Measurements from ENCODE around the gene KCNC2.
"Not testable (repeated sequence)": the region's sequence is repeated elsewhere in the genome, so short reads cannot be mapped to it uniquely, and the experiment has no call there.

KCNC2 gene

DNA sequence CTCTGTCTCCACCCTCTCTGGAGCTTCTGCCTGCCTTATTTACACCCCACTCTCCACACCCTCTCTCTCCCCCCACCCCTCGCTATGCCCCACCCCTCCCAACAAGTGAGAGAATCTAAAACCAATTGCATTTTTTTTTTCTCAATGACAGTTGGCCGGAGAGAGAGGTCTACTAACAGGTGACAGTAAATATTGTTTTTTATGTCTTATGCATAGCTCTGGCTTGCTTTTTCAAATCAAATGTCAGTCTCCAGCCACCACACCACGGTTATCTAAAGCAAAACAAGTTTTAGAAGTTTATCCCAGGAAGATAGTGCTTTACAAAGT, at the start of gene KCNC2:
Gene KCNC2 (minus strand): TSS at position 28 of the 327 bp plus-strand sequence.
- no peak for DNase-seq (ENCODE audit: low read depth)

DNA sequence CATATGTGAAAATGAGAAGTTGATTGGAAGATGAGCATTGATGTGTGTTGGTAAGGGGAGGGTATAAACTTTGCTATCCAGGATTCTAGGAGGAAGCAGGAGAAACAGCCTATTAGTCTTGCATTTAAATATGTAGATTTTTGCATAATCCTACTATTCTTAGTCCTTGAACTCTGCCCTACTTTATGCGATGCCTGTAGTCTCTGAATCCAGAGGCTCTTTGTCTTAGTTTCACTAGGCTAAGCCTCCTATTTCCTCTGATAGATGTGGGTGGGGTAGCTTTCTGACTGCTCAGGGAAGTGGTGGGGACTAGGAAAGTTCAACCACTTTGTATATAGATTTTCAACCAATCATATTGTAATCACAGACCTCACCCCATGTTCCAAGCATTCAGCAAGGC, 49.5 kb upstream of the KCNC2 start:
- no peak for DNase-seq (ENCODE audit: low read depth)

DNA sequence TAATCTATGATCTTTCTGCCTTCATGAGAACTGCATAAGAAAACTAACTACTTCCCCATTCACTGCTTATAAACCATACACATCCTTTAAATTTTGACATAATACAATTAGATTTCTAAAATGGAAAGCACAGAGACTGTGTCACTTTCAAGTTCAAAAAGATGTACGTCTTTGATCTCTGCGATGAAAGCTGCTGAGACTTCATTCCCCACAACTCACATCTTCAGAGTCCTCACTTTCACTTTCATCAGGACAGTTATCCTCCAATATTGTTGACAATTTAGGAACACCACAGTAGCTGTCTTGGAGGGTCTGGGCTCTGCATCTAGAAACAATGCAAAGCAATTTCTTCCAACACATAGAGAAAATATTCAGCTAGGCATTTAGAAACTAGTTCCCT, 47.9 kb upstream of the KCNC2 start:
- no peak for DNase-seq (ENCODE audit: low read depth)

DNA sequence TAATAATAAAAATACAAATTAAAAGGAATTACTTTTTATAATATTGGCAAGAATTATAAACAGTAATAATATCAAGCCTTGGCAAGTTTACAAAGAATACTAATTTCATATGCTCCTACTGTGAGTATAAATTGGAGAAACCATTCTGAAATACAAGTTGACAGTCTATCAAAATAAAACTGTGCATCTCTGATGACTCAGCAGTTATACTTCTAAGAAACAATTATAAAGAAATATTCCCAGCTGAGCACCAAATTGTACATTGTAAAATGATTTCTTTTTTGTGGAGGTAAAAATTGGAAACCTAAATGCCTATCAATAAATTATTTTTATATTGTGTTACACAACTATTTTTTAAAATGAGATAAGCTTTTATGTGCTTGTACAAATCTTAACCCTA, 35.5 kb upstream of the KCNC2 start:
- DNase-seq (ENCODE audit: low read depth) = no peak

DNA sequence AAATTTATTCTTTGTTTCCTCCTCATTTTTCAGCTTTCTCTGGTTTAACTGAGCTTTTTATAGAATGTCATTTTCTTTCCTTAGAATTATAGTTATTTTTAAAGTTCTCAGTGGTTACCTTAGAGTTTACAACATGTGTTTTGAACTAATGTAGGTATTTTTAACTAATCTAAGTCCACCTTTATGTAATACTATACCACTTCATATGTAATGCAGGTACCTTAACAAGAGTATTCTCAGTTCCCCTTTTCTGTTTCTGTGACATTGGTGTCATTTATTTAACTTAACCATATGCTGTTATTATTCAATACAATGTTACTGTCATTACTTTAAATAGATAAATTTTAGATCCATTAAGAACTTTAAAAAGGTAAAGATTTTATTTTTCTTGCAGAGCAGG, 30.3 kb upstream of the KCNC2 start:
- no peak for DNase-seq (ENCODE audit: low read depth)

DNA sequence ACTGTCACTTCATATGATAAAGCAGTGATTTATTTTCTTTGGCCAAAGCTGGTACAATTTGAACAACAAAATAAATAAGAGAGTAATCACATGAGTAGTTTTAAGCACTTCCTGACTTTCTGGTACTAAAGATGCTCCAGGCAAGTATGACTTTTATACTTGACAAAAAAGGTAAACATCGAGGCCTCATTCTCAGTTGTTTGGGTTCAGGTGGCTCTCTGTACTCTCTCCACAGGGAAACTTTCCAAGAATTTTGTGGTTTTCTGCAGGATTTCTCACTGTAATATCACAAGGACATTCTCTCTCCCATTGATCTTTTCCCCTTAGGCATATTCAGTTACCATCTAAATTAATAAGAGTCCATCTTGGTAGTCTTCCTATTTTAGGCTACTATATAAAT, 26.6 kb upstream of the KCNC2 start:
- no peak for DNase-seq (ENCODE audit: low read depth)

DNA sequence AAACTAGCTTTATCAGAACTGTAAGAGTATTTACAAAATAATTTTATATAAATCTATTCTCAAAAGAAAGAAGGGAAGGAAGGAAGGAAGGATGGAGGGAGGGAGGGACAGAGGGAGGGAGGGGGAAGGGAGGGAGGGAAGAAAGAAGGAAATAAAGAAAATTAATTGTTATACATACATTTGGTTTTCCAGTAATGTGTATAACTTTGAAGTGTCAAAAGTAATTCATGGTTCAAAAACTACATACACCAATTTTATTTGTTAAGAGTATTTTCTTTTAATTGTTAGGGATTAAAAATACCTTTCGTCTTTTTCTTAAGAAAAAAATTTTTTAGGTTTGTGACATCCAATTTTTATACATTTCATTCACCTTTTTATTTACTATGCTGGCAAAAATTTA, 17.5 kb upstream of the KCNC2 start:
- no peak for DNase-seq (ENCODE audit: low read depth)

DNA sequence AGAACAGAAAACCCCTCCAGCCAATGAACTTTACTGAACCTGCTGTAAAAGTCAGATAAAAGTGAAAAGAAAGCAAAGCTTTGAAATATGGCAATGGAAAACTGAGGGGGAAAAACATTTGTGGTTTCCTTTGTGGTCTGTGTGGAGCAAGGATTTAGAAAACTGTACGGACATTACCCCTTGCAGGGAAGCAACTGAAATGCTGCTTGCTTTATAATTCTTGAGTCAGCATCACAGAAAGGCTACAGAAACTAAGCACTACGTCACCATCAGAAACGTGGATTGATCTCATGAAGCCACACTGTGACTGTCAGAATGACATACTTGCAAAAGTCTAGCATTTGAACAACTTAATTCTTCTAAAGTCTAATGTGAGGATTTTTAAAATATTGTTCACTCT, 2.4 kb upstream of the KCNC2 start:
- DNase-seq (ENCODE audit: low read depth) = no peak

DNA sequence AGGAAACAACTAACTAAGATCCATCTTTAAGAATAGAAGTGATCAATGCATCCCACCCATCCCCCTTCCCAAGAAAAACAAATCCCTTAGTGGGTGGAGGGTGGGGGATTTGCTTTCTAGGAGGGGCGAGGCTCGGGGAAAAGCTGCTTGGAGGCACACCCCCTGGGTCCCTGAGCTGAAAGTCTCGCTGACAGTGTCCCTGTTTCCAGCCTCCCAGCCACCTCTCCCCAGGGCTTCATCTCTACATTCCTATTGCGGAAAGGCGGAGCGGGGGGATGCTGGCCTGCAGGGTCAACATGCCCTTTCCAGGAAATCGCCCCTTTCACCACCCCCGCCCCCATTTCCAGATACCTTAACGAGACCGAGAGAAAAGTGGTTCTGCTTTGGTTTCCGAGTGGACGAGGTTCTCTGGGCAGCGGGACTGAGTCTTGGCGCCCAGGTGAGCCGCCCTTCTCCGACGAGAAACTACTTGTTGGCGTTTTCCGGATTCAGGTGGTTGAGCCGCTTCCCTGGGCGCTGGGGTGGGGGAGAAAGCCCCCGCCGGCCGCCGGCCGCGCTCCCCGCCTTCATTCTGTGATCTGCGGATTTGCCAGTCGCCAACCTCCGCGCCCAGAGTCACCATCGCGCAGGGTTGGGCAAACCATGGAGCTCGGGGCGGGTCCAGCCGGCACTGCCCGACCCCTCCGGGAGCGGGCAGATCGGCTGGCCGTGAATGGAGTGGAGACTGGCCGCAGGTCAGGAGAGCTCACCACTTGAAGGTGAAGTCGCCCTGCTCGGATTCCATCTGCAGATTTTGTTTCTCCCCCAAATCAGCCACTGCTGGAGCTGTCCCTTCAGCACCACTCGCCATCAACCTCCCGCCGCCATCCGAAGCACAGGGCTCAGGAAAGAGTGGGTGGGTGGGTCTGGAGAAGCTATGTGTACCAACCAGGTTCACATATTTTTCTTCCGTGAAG, 505 bp downstream of the KCNC2 start:
- DNase-seq (ENCODE audit: low read depth) = no peak

DNA sequence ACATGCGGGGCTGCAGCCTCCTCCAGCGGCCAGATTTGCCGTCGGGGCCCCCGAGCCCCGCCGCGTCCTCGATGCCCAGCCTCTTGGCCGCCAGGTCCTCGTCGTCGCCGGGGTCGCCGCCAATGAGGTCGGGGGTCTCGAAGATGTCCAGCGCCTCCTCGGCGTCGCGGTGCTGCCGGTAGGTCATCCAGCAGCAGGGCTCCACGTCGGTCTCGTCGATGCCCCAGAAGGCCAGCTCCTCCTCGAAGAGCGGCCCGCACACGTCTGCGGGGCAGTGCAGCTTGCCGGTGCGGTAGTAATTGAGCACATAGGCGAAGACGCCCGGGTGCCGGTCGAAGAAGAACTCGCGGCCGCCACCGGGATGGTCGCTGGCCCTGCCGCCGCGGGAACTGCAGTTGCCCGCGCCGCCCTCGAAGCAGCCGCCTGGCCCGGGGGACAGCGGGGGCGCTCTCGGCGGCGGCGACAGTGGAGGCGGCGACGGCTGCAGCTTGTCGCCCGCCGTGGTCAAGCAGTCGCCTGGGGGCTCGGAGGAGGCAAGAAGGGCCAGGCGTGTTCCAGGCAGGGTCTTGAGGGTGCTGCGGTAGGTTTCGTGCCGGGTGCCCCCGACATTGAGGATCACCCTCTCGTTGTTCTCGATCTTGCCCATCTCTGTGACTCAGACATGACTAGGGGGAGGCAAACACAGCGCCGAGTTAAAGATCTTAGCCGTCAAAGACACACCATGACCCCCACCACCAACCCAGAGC, 2.1 kb downstream of the KCNC2 start:
- DNase-seq (ENCODE audit: low read depth) = no peak

DNA sequence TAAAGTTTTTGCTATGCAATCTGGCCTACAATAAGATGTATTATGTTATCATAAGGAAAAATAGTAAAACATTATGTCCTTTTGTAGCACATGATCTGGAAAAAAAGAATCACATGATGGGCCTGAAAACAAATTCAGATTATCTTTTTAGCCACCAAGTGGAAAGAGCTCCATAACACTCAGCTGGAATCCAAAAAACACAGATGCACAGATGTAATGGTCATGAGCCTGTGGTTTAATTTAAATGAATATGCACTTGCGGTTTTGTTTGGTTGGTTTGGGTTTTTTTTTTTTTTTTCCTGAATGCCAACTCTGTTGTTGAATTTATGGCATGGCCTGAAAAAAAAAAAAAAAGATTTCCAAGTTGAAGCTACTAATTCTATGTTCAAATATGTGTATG, 4.1 kb downstream of the KCNC2 start:
- DNase-seq (ENCODE audit: low read depth) = no peak

DNA sequence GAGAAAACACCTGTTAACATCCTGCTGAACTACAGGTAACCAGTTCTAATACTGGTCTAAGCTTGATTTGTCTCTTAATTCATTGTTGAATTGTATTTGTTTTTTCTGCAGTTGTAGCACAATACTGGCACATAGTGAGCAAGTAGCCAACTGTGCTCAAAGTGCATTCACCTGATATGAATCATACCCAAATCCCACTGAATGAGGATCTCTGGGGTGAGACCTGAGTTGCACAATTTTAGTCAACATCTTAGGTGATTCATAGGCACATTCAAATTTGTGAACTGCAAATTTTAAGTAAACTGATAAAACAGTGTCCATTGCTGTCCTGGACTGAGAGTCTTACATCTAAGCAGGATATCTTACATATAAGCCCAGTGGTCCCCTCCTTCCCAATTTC, 12.8 kb downstream of the KCNC2 start:
- no peak for DNase-seq (ENCODE audit: low read depth)

DNA sequence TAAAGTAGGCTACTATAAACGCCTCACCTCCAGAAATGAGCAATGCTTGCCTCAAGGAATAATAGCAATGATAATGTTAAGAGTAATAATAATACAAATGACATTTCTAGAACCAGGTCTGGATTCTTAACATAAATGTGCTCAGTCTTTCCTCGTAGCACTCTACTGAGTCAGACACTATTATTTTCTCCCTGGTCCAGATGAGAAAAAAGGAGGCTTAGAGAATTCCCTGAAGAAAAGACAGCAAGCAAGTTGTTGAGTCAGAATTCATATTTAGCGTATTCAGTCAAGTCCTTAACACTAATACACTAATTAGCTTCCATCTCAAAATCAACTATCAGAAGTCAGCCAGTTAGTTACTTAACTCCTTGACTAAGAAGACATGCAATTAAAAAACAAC, 13.2 kb downstream of the KCNC2 start:
- no peak for DNase-seq (ENCODE audit: low read depth)

DNA sequence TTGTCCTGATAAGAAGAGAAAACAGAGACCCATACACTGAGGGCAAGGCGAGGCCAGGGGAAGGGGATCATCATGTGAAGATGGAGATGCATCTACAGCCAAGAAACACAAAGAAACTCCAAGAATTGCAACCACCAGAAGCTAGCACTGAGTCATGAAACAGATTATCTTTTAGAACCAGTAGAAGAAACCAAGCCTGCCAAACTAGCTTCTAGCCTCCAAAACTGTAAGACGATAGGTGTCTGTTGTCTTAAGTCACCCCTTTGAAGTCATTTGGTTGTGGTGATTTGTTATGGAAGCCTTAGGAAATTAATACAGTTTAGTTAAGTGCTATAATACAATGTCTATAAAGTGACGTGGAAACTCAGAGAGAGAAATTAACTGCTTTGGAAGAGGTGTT, 15.4 kb downstream of the KCNC2 start:
- no peak for DNase-seq (ENCODE audit: low read depth)

DNA sequence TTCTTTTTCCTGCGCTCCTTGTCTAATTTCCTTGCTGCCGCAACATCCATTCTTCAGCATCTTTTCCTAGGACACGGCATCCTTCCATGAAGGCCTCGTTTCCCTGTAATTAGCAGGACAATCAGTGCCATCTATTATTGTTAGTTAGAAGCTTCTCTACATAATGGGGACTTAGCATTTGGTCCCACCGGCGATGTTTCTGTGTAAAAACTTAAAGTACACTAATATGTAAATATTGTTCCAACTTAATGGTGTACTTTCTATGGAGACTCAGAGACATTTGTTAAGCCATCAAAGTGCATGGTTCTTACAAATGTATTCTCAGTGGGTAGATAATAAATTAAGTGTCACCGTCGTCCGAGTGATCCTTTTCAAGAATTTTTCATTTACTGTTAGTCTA, 17.4 kb downstream of the KCNC2 start:
- no peak for DNase-seq (ENCODE audit: low read depth)

DNA sequence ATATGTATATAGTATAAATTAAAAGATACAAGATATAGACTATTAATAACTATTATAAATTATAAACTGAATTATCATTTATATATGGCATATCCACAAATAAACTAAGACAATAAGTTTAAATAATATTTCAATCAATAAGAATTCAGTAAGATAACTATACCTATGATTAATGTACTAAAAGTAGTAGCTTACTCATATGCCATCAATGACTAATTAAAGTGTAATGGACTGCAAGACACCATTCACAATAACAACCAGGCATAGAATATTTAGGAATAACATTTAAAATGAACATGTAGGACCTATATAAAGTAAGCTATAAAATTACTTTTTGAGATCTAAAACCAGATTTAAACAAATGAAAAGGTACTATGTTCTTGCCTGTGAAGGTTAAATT, 18.8 kb downstream of the KCNC2 start:
- DNase-seq (ENCODE audit: low read depth) = no peak

DNA sequence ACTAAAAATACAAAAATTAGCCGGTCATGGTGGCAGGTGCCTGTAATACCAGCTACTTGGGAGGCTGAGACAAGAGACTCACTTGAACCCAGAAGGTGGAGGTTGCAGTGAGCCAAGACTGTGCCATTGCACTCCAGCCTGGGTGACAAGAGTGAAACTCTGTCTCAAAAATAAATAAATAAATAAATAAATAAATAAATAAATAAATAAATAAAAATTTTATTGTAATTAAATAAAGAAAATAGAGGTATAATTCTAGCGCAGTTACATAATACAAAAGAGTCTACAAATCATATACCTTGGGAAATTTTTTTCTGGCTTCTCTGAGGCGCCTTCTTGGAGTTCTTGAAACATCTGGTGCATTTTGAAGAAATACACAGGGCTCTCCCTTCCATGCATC, 23.8 kb downstream of the KCNC2 start:
- not testable (repeated sequence) for DNase-seq (ENCODE audit: low read depth)

DNA sequence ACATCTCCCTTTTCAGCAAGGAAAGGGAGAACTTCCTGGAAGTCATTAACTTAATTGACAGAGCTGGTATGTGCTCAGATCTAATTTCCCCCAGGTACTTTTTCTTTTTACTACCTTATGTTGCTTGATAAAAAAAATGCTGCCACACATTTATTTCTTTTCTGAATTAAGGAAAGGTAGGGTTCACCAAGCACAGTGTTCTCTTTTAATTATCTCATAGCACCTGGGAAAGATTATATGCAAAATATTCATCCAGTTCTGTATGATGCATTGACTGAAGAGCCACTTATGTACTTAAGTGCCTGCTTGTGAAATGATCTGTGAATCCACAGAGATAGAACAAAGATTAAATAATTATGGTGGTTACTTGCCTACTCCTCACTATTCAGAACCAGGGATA, 25.1 kb downstream of the KCNC2 start:
- no peak for DNase-seq (ENCODE audit: low read depth)

DNA sequence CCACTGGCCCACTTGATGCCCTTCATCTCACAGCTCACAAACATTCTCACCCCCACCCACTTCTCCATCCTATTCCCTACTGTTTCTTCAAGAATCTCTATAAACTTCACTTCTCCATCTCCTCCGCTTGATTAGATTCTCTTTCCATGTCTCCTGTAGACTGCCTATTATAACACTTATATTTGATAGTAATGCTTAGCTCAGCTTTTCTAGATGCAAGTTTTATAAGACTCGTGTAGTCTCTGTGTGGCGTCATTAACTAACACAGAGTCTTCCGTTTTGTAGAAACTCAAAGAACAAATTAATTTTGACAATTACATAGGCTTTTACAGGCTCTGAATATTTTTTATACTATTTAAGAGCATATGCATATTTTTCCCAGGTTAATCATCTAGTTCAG, 25.7 kb downstream of the KCNC2 start:
- DNase-seq (ENCODE audit: low read depth) = no peak

DNA sequence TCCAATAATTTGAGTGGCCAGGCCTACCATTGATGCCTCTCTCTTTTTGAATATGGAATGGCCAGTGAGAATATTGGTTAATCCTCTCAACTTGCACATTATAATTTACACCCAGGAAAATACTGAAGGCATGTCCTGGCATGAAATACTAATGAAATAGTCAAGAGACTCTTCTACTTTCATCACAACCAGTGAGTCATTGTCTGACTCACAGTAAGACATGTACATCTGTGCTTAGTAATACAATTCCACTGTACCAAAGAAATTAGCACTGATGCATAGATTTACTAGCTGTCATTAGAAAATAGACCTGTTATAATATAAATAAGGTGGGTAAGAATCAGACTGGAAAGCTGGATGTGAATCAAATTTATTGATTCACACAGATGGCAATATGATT, 31.6 kb downstream of the KCNC2 start:
- no peak for DNase-seq (ENCODE audit: low read depth)

DNA sequence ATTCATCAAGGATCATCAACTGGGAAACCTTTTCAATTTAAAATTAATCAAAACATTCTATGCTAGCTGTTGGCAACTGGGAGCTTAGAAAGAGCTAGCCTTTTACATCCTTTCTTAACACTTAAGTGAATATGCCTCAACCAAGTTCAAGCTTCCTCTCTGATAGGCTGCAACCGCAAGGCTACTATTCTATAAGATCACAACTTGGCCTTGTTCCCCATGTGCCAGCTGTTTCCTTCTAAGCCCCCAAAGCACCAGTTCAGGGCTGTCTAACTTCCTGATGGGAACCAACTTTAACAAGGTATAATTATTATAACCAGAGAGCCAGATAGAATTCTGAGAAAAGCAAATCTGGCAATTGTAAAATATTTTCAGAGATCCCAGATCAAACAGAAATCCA, 37.0 kb downstream of the KCNC2 start:
- no peak for DNase-seq (ENCODE audit: low read depth)

DNA sequence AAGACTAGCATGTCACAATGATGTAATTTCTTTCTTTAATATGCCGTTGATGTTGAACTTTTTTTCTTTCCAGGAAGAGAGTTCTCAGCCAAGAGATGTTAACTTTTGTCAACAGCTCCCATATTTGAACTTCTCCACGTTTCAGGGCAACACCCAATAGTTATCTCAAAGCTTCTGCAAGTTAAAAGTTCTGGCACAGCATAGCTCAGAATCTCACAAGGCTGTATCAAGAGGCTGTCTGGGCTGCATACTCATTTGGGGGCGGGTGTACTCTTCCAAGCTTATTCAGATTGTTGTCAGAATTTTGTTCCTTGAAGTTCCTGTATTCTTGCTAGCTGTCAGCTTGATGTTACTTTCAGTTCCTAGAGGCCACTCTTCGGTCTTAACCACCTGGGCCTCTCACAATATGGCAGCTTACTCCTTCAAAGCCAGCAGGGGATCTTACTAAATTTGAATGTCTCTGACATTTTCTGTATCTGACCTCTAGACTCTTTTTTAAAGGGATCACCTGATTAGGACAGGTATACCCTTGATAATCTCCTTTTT, 38.9 kb downstream of the KCNC2 start:
- no peak for DNase-seq (ENCODE audit: low read depth)

DNA sequence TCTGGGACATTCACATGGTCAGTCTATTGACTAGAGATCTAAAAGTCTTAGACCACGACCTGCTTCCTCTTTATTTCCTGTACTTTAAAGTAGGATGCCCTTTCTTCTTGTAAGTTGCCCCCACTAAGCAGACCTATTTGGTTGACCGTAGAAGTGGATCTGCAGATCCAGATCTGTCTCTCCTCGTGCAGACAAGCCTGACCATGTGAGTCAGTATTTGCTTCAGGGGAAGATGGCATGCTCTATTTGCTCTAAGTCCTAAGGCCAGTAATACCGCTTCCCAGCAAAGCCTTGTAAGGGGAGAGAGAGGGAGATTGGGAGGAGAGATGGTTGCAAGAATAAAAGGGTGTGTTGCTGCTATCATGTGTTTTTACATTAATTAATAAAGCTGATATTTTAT, 46.8 kb downstream of the KCNC2 start:
- DNase-seq (ENCODE audit: low read depth) = no peak

Measured in CMK (cell line).